HCT116 (cell line): Measurements from ENCODE around the gene TTC16. TPM values are rescaled to one million over a fixed set of nuclear protein-coding genes. Genes with fewer than 3 reads are reported as not detected.

Experiments used
- ATAC-seq: fragments of 200-7000 bp; cut with Tn5 transposase; 2 replicates; pipeline ENCODE4 v1.9.1; 2020; ENCODE audit warnings: mild to moderate bottlenecking, moderate library complexity
- BruUV-seq: library from RNA; stranded (reverse); fragments of 400-500 nt; replicated peaks from 2 replicates; lab custom pipeline; 2021; lab: Mats Ljungman, UMichigan
- CTCF ChIA-PET: fragments of 300-600 bp; sonication (Branson Sonifier 250); formaldehyde crosslinking; loops from one replicate; lab custom pipeline; 2021; ENCODE audit warnings: antibody characterized with exemption; lab: Charles Lee
- POLR2A ChIA-PET: fragments of 300-600, 350-600 bp; sonication (Branson Sonifier 250); formaldehyde crosslinking; loops from one replicate; lab custom pipeline; 2021; ENCODE audit warnings: antibody characterized with exemption; lab: Charles Lee
- RAD21 ChIA-PET, 2 experiments: fragments of 300-600 bp; sonication (Branson Sonifier 250); formaldehyde crosslinking; loops; one replicate each; lab custom pipeline; 2023; ENCODE audit warnings: low total read pairs in 2 of 2; ENCODE audit not compliant: uncharacterized antibody in 2 of 2, unreplicated experiment in 2 of 2, low non-redundant PET in 1 of 2; lab: Charles Lee
- DNase-seq: peaks from one replicate; pipeline ENCODE4 v3.0.0-alpha.2; 2010; ENCODE audit warnings: low read depth, low spot score
- H2AFZ ChIP-seq: fragments of 200-600 bp; shearing (Covaris generic), sonication (generic); 2 replicates; pipeline ENCODE4 v1.6.1; 2017; ENCODE audit warnings: low read depth, mixed run types, mixed read lengths, antibody characterized with exemption, low read length; ENCODE audit not compliant: poor library complexity, severe bottlenecking
- H3K27ac ChIP-seq: 2 replicates; pipeline ENCODE4 v1.5.1; 2012; ENCODE audit warnings: low read depth, low read length
- H3K27me3 ChIP-seq: fragments of 200-600 bp; sonication (generic); 2 replicates; pipeline ENCODE4 v1.6.1; 2016; ENCODE audit warnings: mixed run types, low read length, mixed read lengths; ENCODE audit not compliant: insufficient read depth
- H3K36me3 ChIP-seq, 2 experiments: fragments of 200-500 bp in 1 of 2; fragments of 200-600 bp in 1 of 2; sonication (Bioruptor generic) in 1 of 2; sonication (generic) in 1 of 2; 2 replicates each; pipeline versions ENCODE4 v1.5.1 to v1.6.1; 2014 to 2016; ENCODE audit warnings: low read length in 2 of 2, inconsistent platforms in 1 of 2, mixed read lengths in 1 of 2, mixed run types in 1 of 2; ENCODE audit not compliant: insufficient read depth in 2 of 2, control insufficient read depth in 1 of 2
- H3K4me1 ChIP-seq, 2 experiments: fragments of 200-600 bp in 1 of 2; sonication (generic) in 1 of 2; 2 replicates each; pipeline versions ENCODE4 v1.5.1 to v1.6.1; 2012 to 2017; ENCODE audit warnings: low read length in 2 of 2, inconsistent platforms in 1 of 2, mild to moderate bottlenecking in 1 of 2, mixed read lengths in 1 of 2, mixed run types in 1 of 2, moderate library complexity in 1 of 2; ENCODE audit not compliant: insufficient read depth in 2 of 2, control insufficient read depth in 1 of 2
- H3K4me2 ChIP-seq: fragments of 200-600 bp; sonication (generic); 2 replicates; pipeline ENCODE4 v1.6.1; 2017; ENCODE audit warnings: mixed run types, low read length, mixed read lengths
- H3K4me3 ChIP-seq, 2 experiments: fragments of 200-600 bp in 1 of 2; sonication (generic) in 1 of 2; replicated peaks in 1 of 2; 2 replicates each; pipeline ENCODE4 v1.5.1; 2011 to 2016; ENCODE audit warnings: low read length in 2 of 2, control low read depth in 1 of 2, low read depth in 1 of 2, mild to moderate bottlenecking in 1 of 2, mixed read lengths in 1 of 2, mixed run types in 1 of 2
- H3K79me2 ChIP-seq: fragments of 200-600 bp; sonication (generic); 2 replicates; pipeline ENCODE4 v1.6.1; 2017; ENCODE audit warnings: mild to moderate bottlenecking, mixed run types, low read length, moderate library complexity, mixed read lengths; ENCODE audit not compliant: insufficient read depth
- H3K9ac ChIP-seq: fragments of 200-600 bp; sonication (generic); 2 replicates; pipeline ENCODE4 v1.6.1; 2016; ENCODE audit warnings: low read length, mixed read lengths
- H3K9me2 ChIP-seq: fragments of 200-600 bp; sonication (generic), shearing (Covaris generic); 2 replicates; pipeline ENCODE4 v1.6.1; 2017; ENCODE audit warnings: mixed run types, mild to moderate bottlenecking, moderate library complexity; ENCODE audit not compliant: insufficient read depth
- H3K9me3 ChIP-seq, 2 experiments: fragments of 200-500 bp in 1 of 2; fragments of 200-600 bp in 1 of 2; sonication (Bioruptor generic) in 1 of 2; sonication (generic) in 1 of 2; 2 replicates each; pipeline ENCODE4 v1.6.1; 2014 to 2017; ENCODE audit warnings: low read length in 2 of 2, mixed read lengths in 2 of 2, inconsistent platforms in 1 of 2, low read depth in 1 of 2, mild to moderate bottlenecking in 1 of 2, mixed run types in 1 of 2, moderate library complexity in 1 of 2; ENCODE audit not compliant: control insufficient read depth in 1 of 2, insufficient read depth in 1 of 2
- H4K20me1 ChIP-seq: fragments of 200-600 bp; sonication (generic), shearing (Covaris generic); 2 replicates; pipeline ENCODE4 v1.6.1; 2017; ENCODE audit warnings: mixed run types, mild to moderate bottlenecking, moderate library complexity; ENCODE audit not compliant: insufficient read depth
- CBX3 ChIP-seq: IDR thresholded peaks from 2 replicates; pipeline ENCODE4 v1.6.1; 2012; ENCODE audit warnings: low read depth
- CEBPB ChIP-seq: IDR thresholded peaks from 2 replicates; pipeline ENCODE4 v1.6.1; 2012; ENCODE audit warnings: low read depth
- RAD21 ChIP-seq: IDR thresholded peaks from 2 replicates; pipeline ENCODE4 v1.6.1; 2012; ENCODE audit warnings: low read depth, mild to moderate bottlenecking
- REST ChIP-seq: IDR thresholded peaks from 2 replicates; pipeline ENCODE4 v1.6.1; 2012; ENCODE audit warnings: low read depth
- SRF ChIP-seq: IDR thresholded peaks from 2 replicates; pipeline ENCODE4 v1.6.1; 2012; ENCODE audit warnings: low read depth
- YY1 ChIP-seq: IDR thresholded peaks from 2 replicates; pipeline ENCODE4 v1.6.1; 2011; ENCODE audit warnings: low read length, low read depth, moderate library complexity, mild to moderate bottlenecking; ENCODE audit not compliant: insufficient replicate concordance; ENCODE audit errors: extremely low read depth
- ZNF274 ChIP-seq: fragments of 200-500 bp; sonication (Bioruptor generic); IDR thresholded peaks from 2 replicates; pipeline ENCODE4 v1.6.1; 2014; ENCODE audit warnings: mild to moderate bottlenecking, low read depth, low read length, inconsistent platforms
- intact Hi-C: fragments of 100-400 bp; cut with micrococcal nuclease; formaldehyde crosslinking; loops from 2 replicates; pipeline ENCODE4 v1.10.0; 2022
- total RNA-seq: library from RNA; stranded (reverse); gene quantifications from one replicate; pipeline ENCODE4 v1.2.1, GENCODE V29; 2021; ENCODE audit not compliant: unreplicated experiment

The TTC16 gene
- total RNA-seq, 1 experiment from 2014 or later, result not detected

DNA sequence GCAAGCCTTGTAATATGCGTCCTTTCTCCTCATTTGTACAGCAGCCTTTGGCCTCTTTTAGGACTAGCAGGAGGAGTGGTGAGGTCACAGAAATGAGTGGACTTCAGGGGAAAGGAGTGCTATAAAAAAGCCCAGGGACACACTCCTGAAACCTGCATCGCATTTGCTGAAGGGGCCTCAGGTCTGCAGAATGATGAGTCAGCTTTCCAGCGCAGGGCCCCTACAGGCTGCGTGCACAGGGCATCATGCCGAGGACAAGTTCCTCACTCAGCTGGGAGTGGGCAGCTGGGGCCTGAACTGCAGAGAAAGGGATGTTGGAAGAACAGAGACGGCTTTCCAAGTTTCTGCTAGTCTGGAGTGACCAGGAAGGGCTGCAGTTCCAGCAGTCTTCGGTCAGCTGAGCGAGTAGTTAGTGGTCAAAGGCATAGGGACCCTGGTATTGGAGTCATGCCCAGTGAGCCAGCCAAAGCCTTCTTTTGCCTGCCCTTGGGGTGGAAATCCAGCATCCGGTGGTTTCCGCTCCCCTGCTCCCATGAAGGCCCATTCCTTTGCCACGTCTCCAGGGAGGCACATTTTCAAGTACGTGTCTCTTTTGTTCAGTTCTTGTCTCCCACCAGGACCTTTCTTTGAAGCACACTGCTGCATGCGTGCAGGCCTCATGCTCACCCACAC lies 26.4 kb upstream of the TTC16 start:
- POLR2A ChIA-PET, result no interaction called here
- CTCF ChIA-PET, result no interaction called here
- intact Hi-C loops, result no loop called here

More for the DNA sequence above, 26.4 kb upstream of the TTC16 start:
- no peak for TF ChIP-seq RAD21
- TF ChIP-seq CBX3, result no peak
- no peak for TF ChIP-seq YY1
- no peak for TF ChIP-seq REST
- no peak for TF ChIP-seq SRF
- no peak for TF ChIP-seq CEBPB
- TF ChIP-seq ZNF274, result no peak
- TF ChIP-seq, all 23 proteins: peak for 0
- RAD21 ChIA-PET, result no interaction called here
- Histone ChIP-seq H3K4me2 (no peak overlapping the region), H2AFZ (no peak overlapping the region), H3K9ac (no peak overlapping the region), H3K27ac (no peak overlapping the region), H3K9me2 (no peaks in the 10 kb centered on the region), H3K27me3 (no peaks in the 10 kb centered on the region), H3K36me3 (0 out of 4 replicates have a peak, but pooled peaks cover 0 to 4% of the 10 kb centered on the region in 2 experiments), H3K4me1 (peaks cover 0 to 4% of the 10 kb centered on the region in 2 experiments; a peak in 1 of 4 replicates), H3K79me2 (no peaks in the 10 kb centered on the region), H3K9me3 (no peaks in the 10 kb centered on the region), H4K20me1 (no peaks in the 10 kb centered on the region), H3K4me3 (no peak overlapping the region)
- ATAC-seq (no peak), DNase-seq (no peak)
- BruUV-seq, result no TSS peak
